ENCODE results near the gene PTBP1.

GRCh38 chr19:789701-790060 is 7.6 kb upstream of the PTBP1 start:
- TF ChIP-seq REST (IDR thresholded peaks at IDR 0.05; ENCODE audit: unreplicated experiment) (no peak), CTCF (conservative IDR thresholded peaks at IDR 0.05; ENCODE audit: low read depth in 2 of 2) (no peak), STAT1 (IDR thresholded peaks at IDR 0.05; ENCODE audit: unreplicated experiment) (no peak), POLR2AphosphoS5 (IDR thresholded peaks at IDR 0.05; ENCODE audit: low read depth) (no peak), EZH2 (IDR thresholded peaks at IDR 0.05; ENCODE audit: low read depth, unreplicated experiment) (no peak), CREB1 (CRISPR knock-in tag; IDR thresholded peaks at IDR 0.05; ENCODE audit: low read depth) (no peak)
